ENCODE data around the gene EEF2K. TPM values are rescaled to one million over a fixed set of nuclear protein-coding genes. Genes with fewer than 3 reads are reported as not detected.

EEF2K gene
- total RNA-seq, 4 donors from 2014 or later, result 15.6 to 21.3 (median 19.9) TPM

DNA sequence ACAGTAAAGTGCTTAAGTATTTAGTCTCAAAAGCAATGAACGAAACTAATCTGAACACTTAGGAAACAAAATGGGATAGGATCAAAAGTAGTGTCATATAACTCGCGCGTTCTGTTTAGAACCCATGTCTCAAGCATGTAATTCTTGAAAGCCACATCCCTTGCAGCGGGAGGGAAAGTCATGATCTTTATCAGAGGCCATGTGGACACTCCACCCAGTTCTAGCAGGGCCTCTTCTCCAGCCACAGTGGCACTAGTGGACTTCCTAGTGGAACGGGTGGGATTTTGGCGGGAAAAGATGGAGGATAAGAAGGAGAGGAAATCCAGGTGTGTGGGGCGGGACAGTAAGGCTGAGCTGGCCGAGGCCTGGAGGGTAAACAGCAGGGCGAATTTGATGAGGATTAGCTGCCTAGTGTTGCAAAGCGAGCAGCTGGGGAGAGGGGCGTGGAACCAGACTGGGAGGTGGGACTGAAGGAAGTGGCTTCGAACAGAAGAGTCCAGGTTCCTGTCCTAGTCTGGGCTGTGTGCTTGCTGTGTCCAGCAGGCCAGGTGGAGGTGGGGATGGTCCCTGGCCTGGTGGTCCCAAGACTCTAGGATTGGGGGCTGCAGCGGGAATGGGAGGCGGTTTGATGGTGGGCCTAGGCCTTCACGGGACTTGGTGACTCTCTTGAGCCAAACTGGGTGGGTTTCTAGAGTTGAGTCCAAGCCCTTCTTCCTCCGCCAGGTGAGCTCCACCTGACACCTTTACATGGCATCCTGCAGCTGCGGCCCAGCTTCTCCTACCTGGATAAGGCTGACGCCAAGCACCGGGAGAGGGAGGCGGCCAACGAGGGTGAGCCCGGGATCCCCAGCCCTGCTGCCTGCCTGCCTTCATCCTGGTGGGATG, 107.1 kb downstream of the EEF2K start:
- Histone ChIP-seq H3K9me3 (no peaks in the 10 kb centered on the region), H3K27ac (no peak overlapping the region), H3K4me1 (no peaks in the 10 kb centered on the region), H3K36me3 (peaks cover 68 to 69% of the 10 kb centered on the region in 2 donors), H3K4me3 (replicated peaks in 1 of 3) (no peak overlapping the region), H3K27me3 (no peaks in the 10 kb centered on the region)
- intact Hi-C loops (cut with DNase I), result no loop called here
- no peak for DNase-seq
- TF ChIP-seq, protein P1, sequence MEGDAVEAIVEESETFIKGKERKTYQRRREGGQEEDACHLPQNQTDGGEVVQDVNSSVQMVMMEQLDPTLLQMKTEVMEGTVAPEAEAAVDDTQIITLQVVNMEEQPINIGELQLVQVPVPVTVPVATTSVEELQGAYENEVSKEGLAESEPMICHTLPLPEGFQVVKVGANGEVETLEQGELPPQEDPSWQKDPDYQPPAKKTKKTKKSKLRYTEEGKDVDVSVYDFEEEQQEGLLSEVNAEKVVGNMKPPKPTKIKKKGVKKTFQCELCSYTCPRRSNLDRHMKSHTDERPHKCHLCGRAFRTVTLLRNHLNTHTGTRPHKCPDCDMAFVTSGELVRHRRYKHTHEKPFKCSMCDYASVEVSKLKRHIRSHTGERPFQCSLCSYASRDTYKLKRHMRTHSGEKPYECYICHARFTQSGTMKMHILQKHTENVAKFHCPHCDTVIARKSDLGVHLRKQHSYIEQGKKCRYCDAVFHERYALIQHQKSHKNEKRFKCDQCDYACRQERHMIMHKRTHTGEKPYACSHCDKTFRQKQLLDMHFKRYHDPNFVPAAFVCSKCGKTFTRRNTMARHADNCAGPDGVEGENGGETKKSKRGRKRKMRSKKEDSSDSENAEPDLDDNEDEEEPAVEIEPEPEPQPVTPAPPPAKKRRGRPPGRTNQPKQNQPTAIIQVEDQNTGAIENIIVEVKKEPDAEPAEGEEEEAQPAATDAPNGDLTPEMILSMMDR (IDR thresholded peaks at IDR 0.05), result no peak
- no peak for TF ChIP-seq POLR2A (IDR thresholded peaks at IDR 0.05)
- WGBS, 2 donors, result 95% methylated on average over 15 to 23 of the region's 23 CpGs

- no peak for TF ChIP-seq POLR2A (IDR thresholded peaks at IDR 0.05)
- TF ChIP-seq, protein P1 (IDR thresholded peaks at IDR 0.05), result no peak
- no peak for DNase-seq
- intact Hi-C loops (cut with DNase I), result no loop called here
- H3K9me3 ChIP-seq, result no peaks in the 10 kb centered on the region
- H3K27me3 ChIP-seq, result no peaks in the 10 kb centered on the region
- no peak overlapping the region for H3K27ac ChIP-seq
- WGBS, 2 donors, result 95 to 96% methylated on average over 10 of the region's 10 CpGs
- peaks cover 66 to 72% of the 10 kb centered on the region in 2 donors for H3K36me3 ChIP-seq
- H3K4me1 ChIP-seq, result no peaks in the 10 kb centered on the region
- no peak overlapping the region for H3K4me3 ChIP-seq (replicated peaks in 1 of 3)
Measured at GRCh38 chr16:22313876-22314470, 107.9 kb downstream of the EEF2K start.

DNA sequence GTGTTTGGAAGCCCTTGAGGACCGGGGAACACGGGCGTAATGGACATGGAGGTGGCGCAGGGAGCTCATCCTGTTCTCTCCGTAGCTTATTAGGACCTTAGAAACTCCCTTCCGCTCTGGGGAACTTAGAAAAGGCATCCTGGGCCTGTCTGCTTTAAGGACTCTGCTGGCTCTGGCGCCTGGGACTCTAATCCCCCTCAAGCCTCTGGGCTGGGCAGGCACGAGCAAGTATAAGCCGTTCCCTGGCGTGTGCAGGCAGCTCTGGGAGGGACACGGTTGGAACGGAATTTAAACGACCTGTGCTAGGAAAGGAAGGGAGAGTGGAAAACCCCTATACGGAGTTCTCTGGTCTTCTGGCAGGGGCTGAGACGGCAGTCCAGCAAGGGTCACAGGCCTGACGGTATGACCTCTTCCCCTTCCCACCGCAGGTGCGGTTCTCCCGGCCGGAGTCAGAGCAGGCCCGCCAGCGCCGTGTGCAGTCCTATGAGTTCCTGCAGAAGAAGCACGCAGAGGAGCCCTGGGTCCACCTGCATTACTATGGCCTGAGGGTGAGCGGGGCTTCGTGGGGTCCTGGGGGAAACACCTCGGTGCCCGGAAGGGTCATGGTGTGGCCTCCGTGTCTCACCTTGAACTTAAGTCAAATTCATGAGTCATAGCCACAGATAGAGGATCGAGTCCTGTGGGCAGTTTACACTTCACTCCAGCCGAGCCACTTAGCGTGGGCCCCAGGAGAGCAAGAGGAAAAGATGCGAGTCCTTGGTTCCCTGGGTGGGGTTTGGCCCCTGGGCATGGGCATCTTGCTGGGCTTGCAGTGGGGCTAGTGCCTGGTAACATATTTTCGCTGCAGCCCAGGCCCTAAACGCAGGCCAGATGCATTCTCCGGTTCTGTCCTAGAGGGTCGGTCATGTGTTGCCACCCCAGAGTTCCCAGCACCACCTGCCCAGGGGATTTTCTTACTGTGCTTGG, 108.9 kb downstream of the EEF2K start:
- Histone ChIP-seq H3K27ac (no peak overlapping the region), H3K4me3 (replicated peaks in 1 of 3) (no peak overlapping the region), H3K27me3 (no peaks in the 10 kb centered on the region), H3K4me1 (no peaks in the 10 kb centered on the region), H3K36me3 (peaks cover 60 to 71% of the 10 kb centered on the region in 2 donors), H3K9me3 (no peaks in the 10 kb centered on the region)
- 91 to 92% methylated on average over 31 of the region's 37 CpGs for WGBS, 2 donors
- no peak for DNase-seq
- intact Hi-C loops (cut with DNase I), result no loop called here
- TF ChIP-seq POLR2A (IDR thresholded peaks at IDR 0.05), result no peak
- TF ChIP-seq, protein P1 (IDR thresholded peaks at IDR 0.05), result no peak

GRCh38 chr16:22315979-22316378, 109.9 kb downstream of the EEF2K start:
- 80 to 100% methylated on average over 1 of the region's 1 CpG for WGBS, 2 donors
- no peak overlapping the region for H3K4me3 ChIP-seq (replicated peaks in 1 of 3)
- H3K27me3 ChIP-seq, result no peaks in the 10 kb centered on the region
- H3K4me1 ChIP-seq, result no peaks in the 10 kb centered on the region
- H3K27ac ChIP-seq, result no peak overlapping the region
- no peaks in the 10 kb centered on the region for H3K9me3 ChIP-seq
- intact Hi-C loops (cut with DNase I), result no loop called here
- DNase-seq, result no peak
- TF ChIP-seq, protein P1 (IDR thresholded peaks at IDR 0.05), result no peak
- TF ChIP-seq POLR2A (IDR thresholded peaks at IDR 0.05), result no peak
- peaks cover 64 to 68% of the 10 kb centered on the region in 2 donors for H3K36me3 ChIP-seq

Measured in thyroid gland (tissue), 4 donors.